Stimulated activated CD4-positive, alpha-beta T cell treated with anti-CD3 and anti-CD28 coated beads, Interleukin-12 subunit alpha, Interleukin-12 subunit beta, amount 100 ng/mL, for 4 hours (primary cell): ENCODE data around the gene ERMAP.
"Not testable (repeated sequence)": the region's sequence is repeated elsewhere in the genome, so short reads cannot be mapped to it uniquely, and the experiment has no call there.

ENCODE experiments used
- DNase-seq: peaks from one replicate; pipeline ENCODE4 v3.0.0-alpha.2; 2020

Gene ERMAP

DNA sequence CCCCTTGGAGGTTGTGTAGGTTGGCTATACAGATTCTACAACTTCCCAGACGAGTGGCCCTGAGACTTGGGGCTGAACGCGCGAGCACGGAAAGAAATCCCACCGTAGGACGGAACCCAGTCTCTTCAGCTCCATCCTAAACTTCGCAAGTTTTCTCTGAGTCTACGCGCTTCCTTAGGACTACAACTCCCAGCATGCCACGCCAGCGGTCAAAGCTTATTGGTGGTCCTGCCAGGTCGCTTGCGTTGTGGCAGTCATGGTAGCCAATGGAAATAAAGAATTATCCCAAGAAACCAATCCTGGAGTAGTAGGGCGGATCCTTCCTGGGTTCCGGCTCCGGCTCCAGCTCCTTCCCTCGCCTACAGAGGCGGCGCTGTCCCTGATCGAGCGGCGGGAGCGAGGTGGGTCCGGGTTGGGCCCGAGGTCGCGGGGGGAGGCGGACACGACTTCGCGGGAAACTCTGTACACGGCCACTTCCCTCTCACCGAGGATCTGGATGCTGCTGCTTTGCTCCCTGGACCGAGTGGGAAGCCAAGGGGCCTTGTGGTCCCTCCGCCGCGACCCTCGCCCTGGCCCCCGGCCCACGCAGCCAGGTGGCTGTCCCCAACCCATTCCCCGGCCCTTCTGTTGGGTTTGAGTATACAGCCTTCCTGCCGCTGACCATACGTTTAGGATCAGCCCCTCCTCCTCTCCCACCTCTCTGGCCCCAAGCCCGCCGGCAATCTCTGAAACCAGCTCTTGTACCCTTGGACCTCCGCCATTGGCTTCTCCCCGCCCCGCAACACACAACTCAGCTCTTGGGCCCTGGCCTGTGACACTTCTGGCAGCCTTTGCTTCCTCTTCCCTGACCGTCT lies 29.6 kb downstream of the ERMAP start, which contains the start of gene ZNF691:
ZNF691 (plus strand) TSS at position 357 of the 854 bp plus-strand sequence. CDS start 3,046 bp downstream, outside the sequence.
- DNase-seq = peak; percentile 78

DNA sequence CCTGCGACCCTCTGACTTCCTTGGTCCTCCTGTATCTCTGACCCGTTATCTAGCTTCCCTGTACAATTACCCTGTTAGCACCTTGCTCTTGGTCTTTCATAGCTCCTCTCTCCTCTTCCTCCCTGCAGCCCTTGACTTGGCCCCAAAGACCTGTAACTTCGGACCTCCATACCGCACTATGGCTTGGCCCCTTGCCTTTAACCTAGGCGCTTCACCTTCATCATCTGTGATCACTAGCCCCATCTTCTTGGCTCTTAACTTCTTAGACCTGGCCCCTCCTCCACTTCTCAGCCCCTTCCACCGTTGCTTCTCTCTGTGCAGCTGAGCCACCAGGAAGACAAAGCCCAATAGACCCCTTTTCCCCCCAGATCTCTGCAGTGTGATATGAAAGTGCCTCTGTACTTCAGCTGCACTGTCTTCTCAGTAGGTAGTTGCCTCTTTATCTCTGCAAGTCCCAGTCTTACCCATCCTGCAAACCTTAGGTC lies 30.2 kb downstream of the ERMAP start:
- no peak for DNase-seq

DNA sequence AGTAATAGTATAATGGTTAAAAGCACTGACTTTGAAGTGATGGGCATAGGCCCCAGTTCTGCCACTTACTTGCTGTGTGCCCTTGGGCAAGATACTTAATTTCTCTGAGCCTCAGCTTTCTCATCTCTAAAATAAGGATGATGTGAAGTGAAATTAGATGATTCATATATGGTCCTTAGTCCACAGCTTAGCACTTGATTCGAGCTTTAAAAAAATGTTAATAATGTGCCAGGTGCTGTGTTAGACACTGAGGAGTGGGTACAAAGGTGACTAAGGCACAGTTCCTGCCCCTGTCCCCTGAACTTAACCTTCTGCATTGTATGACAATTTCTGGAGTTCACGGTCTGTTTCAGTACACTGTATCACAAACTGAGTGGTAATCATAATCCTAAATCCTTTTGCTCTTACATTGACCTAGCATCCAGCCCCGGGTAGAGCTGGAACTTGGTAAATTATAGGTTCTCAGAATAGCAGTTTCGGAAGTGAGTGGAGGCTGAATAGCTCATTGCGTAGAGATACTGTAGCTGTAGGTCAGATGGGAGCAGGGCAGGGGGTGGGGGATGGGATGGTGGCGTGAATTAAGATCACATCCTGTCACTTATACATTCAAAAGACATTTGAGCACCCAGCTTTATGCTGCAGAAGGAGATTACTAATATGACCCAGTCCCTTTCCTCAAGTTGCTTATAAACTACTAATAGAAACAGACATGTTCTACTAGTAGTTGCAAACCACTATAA lies 31.0 kb downstream of the ERMAP start:
- DNase-seq = no peak

DNA sequence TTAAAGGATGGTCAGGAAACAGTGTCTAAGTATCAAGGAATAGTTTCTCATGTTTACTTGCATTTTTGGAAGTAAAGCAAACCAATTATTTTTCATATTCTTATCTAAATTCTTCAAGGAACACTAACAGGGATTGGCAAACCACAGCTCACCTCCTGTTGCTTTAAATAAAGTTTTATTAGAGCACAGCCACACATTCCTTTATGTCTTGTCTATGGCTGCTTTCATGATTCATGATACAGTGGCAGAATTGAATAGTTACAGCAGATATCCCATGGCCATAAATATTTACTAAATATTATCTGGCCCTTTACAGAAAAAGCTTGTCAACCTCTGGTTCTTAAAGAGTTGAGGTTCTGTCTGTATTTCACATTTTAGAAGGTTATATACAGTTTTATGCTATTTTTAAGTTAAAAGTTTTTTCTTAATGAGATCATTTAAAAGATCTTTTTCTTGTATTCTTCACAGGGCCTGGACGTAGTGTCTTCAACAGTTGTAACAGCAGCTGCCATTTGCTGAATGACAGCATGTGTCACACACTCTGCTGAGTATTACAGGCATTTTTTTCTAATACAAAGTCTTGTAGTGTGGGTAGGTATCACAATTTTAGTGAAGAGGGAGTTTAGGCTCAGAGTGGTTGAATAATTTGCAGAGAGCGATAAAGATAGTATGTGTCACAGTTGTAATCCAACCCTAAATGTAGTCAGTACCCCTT lies 32.1 kb downstream of the ERMAP start:
- no peak for DNase-seq

DNA sequence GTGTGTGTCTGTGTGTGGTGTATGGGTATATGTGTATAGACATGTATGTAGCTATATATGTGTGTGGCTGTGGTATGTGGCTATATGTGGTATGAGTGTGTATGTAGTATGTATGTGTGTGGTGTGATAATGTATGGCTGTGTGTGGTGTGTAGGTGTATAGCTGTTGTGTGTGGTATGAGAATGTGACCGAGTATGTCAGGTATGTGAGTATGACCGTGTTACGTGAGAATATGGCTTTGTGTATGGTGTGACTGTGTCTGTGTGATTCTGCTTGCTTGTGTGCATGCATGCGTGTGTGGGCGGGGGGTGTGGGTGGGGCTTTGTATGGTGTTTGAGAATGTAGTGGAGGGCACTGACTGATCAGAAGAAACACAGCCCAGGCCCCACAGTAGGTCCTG lies 33.0 kb downstream of the ERMAP start:
- DNase-seq = no peak

DNA sequence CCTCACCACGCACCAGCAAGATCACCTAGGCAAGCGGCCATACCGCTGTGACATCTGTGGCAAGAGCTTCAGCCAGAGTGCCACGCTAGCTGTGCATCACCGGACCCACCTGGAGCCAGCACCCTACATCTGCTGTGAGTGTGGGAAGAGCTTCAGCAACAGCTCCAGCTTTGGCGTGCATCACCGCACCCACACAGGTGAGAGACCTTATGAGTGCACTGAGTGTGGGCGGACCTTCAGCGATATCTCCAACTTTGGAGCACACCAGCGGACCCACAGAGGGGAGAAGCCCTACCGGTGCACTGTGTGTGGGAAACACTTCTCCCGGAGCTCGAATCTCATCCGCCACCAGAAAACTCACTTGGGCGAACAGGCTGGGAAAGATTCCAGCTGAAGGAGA lies 34.5 kb downstream of the ERMAP start:
- DNase-seq = no peak

DNA sequence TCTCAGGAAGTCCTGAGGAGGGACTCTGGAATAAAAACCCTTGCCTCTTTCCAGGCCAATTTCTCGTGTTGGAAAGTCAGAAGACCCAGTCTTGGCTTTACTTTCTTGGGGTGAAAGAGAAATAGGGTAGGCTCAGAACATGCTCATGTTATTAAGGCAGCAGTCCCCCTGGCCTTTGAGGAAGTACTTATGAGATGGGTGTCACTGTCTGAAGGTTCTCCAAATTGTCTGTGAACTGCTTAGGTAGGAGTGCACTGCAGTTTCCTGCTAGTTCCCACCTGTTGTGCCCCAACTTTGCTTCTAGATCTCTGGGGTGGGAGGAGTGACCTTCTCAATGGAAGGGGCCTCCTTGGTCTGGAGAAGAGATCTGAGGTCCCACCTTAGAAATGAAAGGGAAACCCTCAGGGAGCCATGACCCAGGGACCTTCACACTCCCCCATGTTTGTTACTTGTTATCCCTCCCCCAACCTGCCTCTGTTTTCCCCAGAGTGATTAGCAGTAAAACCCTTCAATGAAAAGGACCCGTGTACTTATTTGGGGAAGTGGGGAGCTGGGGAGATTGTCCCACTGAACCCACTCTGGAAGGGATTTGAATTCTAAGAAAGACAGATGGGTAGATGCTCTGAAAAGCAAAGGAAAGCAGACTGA lies 35.2 kb downstream of the ERMAP start:
- DNase-seq = no peak

DNA sequence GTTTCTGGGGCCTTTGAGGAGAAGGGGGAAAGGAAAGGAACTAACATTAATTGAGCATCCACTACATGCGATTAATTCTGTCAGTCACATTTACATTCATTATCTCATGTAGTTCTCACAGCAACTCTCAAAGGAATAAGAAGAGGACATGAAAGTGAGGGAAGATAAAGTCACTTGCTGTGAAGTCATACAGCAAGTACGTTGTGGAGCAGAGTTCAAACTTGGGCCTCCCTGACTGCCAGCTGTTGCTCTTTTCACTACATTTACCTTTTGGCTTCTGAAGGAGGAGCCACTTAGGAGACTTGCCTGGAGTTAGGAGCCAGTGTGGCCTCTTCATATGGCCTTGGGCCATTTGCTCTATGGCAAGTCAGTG lies 35.7 kb downstream of the ERMAP start:
- DNase-seq = no peak

- DNase-seq = no peak
Measured at GRCh38 chr1:42853116-42853884, 36.4 kb downstream of the ERMAP start.

GRCh38 chr1:42856554-42856953 lies 39.6 kb downstream of the ERMAP start:
- not testable (repeated sequence) for DNase-seq

DNA sequence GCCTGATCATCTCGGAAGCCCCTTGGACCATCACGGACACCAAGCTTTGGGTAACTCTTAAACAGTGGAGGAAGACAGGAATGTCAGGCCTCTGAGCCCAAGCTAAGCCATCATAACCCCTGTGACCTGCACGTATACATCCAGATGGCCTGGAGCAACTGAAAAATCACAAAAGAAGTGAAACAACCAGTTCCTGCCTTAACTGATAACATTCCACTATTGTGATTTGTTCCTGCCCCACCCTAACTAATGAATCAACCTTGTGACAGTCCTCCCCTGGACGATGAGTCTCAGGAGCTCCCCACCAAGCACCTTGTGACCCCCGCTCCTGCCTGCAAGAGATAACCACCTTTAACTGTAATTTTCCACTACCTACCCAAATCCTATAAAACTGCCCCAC lies 42.4 kb downstream of the ERMAP start:
- DNase-seq = not testable (repeated sequence)

- no peak for DNase-seq
Measured at GRCh38 chr1:42860339-42861013, 43.6 kb downstream of the ERMAP start.

- DNase-seq = no peak
Measured at GRCh38 chr1:42861014-42861399, 44.1 kb downstream of the ERMAP start.

GRCh38 chr1:42866549-42866948 lies 49.6 kb downstream of the ERMAP start:
- DNase-seq = no peak

DNA sequence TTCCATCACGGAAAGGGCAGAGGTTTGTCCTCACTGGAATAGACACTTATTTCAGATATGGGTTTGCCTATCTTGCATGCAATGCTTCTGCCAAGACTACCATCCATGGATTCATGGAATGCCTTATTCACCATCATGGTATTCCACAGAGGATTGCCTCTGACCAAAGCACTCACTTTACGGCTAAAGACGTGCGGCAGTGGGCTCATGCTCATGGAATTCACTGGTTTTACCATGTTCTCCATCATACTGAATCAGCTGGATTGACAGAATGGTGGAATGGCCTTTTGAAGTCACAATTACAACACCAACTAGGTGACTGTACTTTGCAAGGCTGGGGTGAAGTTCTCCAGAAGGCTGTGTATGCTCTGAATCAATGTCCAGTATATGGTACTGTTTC lies 51.5 kb downstream of the ERMAP start:
- DNase-seq = not testable (repeated sequence)

DNA sequence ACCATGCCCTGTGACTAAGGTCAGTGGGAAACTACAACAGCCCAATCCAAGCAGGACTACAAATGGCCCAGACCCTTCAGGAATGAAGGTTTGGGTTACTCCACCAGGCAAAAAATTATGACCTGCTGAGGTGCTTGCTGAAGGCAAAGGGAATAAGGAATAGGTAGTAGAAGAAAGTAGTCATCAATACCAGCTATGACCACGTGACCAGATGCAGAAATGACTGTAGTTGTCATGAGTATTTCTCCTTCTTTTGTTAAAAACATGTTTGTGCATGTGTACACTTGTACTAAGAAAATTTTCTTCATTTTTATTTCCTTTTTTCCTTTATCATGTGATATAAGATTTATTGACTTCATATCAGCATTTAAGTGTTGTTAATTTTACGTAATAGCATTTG lies 52.3 kb downstream of the ERMAP start:
- DNase-seq = not testable (repeated sequence)

- DNase-seq = not testable (repeated sequence)
Measured at GRCh38 chr1:42869751-42870150, 52.8 kb downstream of the ERMAP start.

DNA sequence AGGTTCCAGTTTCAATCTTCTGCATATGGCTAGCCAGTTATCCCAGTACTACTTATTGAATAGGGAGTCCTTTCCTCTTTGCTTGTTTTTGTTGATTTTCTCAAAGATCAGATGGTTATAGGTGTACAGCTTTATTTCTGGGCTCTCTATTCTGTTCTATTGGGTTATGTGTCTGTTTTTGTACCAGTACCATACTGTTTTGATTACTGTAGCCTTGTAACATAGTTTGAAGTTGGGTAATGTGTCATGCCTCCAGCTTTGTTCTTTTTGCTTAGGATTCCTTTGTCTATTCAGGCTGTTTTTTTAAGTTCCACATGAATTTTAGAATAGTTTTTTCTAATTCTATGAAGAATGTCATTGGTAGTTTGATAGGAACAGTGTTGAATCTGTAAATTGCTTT lies 56.2 kb downstream of the ERMAP start:
- DNase-seq = not testable (repeated sequence)

GRCh38 chr1:42873670-42874069 lies 56.7 kb downstream of the ERMAP start:
- no peak for DNase-seq

- DNase-seq = no peak
Measured at GRCh38 chr1:42876009-42876408, 59.1 kb downstream of the ERMAP start.

DNA sequence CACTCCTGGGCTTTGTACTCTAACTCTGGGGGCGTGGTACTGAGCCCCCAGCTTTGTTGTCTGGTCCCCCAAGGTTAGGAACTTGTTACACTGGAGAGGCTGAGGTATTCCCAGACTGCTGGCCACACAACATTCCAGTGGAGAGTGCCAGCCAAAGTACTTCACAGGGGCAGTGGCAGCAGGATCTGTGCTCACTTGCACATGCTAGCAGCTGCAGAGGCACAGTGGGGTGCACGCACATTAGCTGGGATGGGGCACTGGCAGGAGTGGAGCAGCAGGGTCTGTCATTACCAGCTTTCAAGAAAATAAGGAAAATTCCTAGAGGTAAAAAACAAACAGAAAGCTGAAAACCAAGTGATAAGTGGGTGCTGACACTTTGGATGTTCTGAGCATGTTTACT lies 60.5 kb downstream of the ERMAP start:
- DNase-seq = no peak
